ENCODE data around the gene SRGAP3.

Gene SRGAP3

GRCh38 chr3:8982509-8982908 lies 266.9 kb downstream of the SRGAP3 start:
- no peak for DNase-seq

GRCh38 chr3:8981700-8982099 lies 267.7 kb downstream of the SRGAP3 start:
- DNase-seq, result no peak

- DNase-seq, result no peak
Measured at GRCh38 chr3:8981296-8981695, 268.1 kb downstream of the SRGAP3 start.

- no peak for DNase-seq
Measured at GRCh38 chr3:8980756-8981257, 268.6 kb downstream of the SRGAP3 start.

GRCh38 chr3:8979262-8979661 lies 270.2 kb downstream of the SRGAP3 start:
- no peak for DNase-seq

- no peak for DNase-seq
Measured at GRCh38 chr3:8978551-8978950, 270.9 kb downstream of the SRGAP3 start.

- no peak for DNase-seq
Measured at GRCh38 chr3:8976540-8977182, 272.8 kb downstream of the SRGAP3 start.

GRCh38 chr3:8975081-8976020 lies 274.1 kb downstream of the SRGAP3 start:
- no peak for DNase-seq

- DNase-seq, result no peak
Measured at GRCh38 chr3:8974458-8974857, 275.0 kb downstream of the SRGAP3 start.

- no peak for DNase-seq
Measured at GRCh38 chr3:8972639-8973038, 276.8 kb downstream of the SRGAP3 start.

GRCh38 chr3:8970971-8971589 lies 278.4 kb downstream of the SRGAP3 start:
- no peak for DNase-seq

GRCh38 chr3:8969241-8969640 lies 280.2 kb downstream of the SRGAP3 start:
- DNase-seq, result no peak

- no peak for DNase-seq
Measured at GRCh38 chr3:8968375-8968882, 281.0 kb downstream of the SRGAP3 start.

- no peak for DNase-seq
Measured at GRCh38 chr3:8967553-8967952, 281.9 kb downstream of the SRGAP3 start.

GRCh38 chr3:8966820-8967348 lies 282.6 kb downstream of the SRGAP3 start:
- no peak for DNase-seq

GRCh38 chr3:8966150-8966819 lies 283.2 kb downstream of the SRGAP3 start:
- no peak for DNase-seq

GRCh38 chr3:8964436-8965370 lies 284.7 kb downstream of the SRGAP3 start:
- DNase-seq, result no peak

GRCh38 chr3:8963137-8963853 lies 286.2 kb downstream of the SRGAP3 start, which contains the start of gene RAD18:
Gene RAD18, minus strand, starts transcription at chr3:8963472. Its CDS starts 87 bp downstream, at chr3:8963385.
- DNase-seq, result peak; percentile 74

GRCh38 chr3:8962226-8962861 lies 287.1 kb downstream of the SRGAP3 start:
- no peak for DNase-seq

GRCh38 chr3:8959668-8960067 lies 289.8 kb downstream of the SRGAP3 start:
- no peak for DNase-seq

Measured in NCI-H446 treated with DMSO at 0.1 percent for 48 hours (cell line).